ENCODE measurements around the gene PRRG3.

PRRG3 gene

DNA sequence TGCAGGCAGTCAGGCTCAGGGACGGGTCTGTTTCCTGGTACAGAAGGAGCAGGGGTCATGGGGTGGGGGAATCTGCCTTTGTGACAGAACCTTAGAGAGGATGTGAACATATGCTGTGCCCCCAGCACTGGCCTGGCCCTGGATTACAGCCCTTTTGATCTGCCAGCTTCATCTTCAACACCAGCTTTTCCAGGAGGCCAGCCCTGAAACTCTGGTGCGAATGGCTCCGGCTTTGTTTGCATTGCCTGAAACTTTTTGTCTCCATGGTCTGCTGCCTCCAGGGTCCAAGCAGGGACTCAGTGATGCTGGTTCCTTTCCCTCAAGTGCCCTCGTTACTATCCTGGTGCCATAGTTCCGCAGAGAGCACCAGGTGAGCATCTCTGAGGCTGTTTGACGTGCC is 41.4 kb downstream of the PRRG3 start:
- Histone ChIP-seq H3K4me3 (ENCODE audit: low read depth in 1 of 2, low read length in 1 of 2) (no peak overlapping the region), H3K9me3 (no peaks in the 10 kb centered on the region), H3K27ac (no peak overlapping the region), H3K36me3 (no peaks in the 10 kb centered on the region), H3K4me1 (ENCODE audit: control insufficient read depth in 1 of 2, insufficient read depth in 1 of 2, low read depth in 1 of 2, low read length in 1 of 2) (no peaks in the 10 kb centered on the region), H3K27me3 (no peaks in the 10 kb centered on the region)
- no peak for TF ChIP-seq CTCF (IDR thresholded peaks at IDR 0.05)

DNA sequence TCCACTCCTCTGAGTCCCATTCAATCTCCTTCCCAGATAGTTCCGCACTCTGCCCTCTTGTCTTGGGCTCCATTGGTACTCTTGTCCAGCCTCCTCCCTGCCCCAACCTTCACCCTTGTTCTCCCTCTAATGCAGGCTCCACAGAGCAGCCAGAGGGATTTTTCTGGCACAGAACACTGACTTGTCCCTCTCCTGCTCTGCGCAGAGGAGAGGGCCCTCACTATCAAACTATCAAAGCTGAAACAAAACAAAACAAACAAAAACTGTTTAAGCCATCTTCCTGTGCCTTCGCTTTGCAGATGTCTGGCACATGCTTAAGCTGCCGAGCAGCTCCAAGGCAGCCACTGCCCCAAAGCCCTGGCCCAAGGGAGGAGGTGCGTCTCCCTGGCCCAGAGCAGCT is 42.2 kb downstream of the PRRG3 start:
- Histone ChIP-seq H3K27ac (no peak overlapping the region), H3K4me3 (ENCODE audit: low read depth in 1 of 2, low read length in 1 of 2) (no peak overlapping the region), H3K27me3 (no peaks in the 10 kb centered on the region), H3K4me1 (ENCODE audit: control insufficient read depth in 1 of 2, insufficient read depth in 1 of 2, low read depth in 1 of 2, low read length in 1 of 2) (no peaks in the 10 kb centered on the region), H3K9me3 (no peaks in the 10 kb centered on the region), H3K36me3 (no peaks in the 10 kb centered on the region)
- no peak for TF ChIP-seq CTCF (IDR thresholded peaks at IDR 0.05)

DNA sequence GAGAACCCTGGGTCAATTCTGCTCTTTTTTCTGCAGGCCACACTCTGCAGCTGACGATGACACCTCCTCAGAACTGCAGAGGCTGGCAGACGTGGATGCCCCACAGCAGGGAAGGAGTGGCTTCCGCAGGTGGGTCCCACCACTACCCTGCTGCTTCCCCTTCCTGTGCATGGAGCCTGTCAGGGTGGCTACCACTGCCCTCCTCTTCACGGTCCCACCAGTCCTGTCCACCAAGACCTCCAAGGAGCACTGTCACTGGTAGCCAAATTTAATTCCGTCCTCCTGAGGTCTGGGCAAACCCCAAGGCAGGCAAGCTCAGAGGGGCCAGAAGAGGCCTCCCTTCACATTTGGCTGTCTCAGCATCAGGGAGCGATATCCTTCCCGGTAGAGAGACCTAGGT is 43.5 kb downstream of the PRRG3 start:
- no peaks in the 10 kb centered on the region for H3K9me3 ChIP-seq
- TF ChIP-seq CTCF (IDR thresholded peaks at IDR 0.05) = no peak
- no peak overlapping the region for H3K27ac ChIP-seq
- H3K27me3 ChIP-seq = no peaks in the 10 kb centered on the region
- H3K4me1 ChIP-seq (ENCODE audit: control insufficient read depth in 1 of 2, insufficient read depth in 1 of 2, low read depth in 1 of 2, low read length in 1 of 2) = no peaks in the 10 kb centered on the region
- no peaks in the 10 kb centered on the region for H3K36me3 ChIP-seq
- no peak overlapping the region for H3K4me3 ChIP-seq (ENCODE audit: low read depth in 1 of 2, low read length in 1 of 2)

DNA sequence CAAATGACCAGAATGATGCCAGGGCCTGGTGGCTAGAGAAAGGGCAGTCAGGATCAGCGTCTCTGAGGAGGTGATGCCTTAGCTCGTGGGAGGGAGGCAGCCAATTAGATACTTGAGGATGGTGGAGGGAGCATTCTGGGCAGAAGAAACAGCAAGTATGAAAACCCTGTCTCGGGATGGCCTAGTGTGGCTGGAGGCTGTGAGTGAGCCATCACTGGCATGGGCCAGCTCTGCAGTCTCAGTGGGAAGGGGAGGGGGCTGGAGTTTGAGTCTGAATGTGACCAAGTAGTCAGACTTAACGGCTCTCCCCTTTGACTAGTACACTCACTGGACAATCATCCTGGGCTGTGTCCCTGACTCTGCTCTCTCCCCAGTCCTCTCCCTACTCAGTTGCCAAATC is 46.3 kb downstream of the PRRG3 start:
- H3K36me3 ChIP-seq = no peaks in the 10 kb centered on the region
- no peak for TF ChIP-seq CTCF (IDR thresholded peaks at IDR 0.05)
- no peaks in the 10 kb centered on the region for H3K4me1 ChIP-seq (ENCODE audit: control insufficient read depth in 1 of 2, insufficient read depth in 1 of 2, low read depth in 1 of 2, low read length in 1 of 2)
- H3K9me3 ChIP-seq = no peaks in the 10 kb centered on the region
- H3K4me3 ChIP-seq (ENCODE audit: low read depth in 1 of 2, low read length in 1 of 2) = no peak overlapping the region
- no peaks in the 10 kb centered on the region for H3K27me3 ChIP-seq
- no peak overlapping the region for H3K27ac ChIP-seq

- Histone ChIP-seq H3K27ac (no peak overlapping the region), H3K27me3 (no peaks in the 10 kb centered on the region), H3K36me3 (no peaks in the 10 kb centered on the region), H3K9me3 (no peaks in the 10 kb centered on the region), H3K4me1 (ENCODE audit: control insufficient read depth in 1 of 2, insufficient read depth in 1 of 2, low read depth in 1 of 2, low read length in 1 of 2) (no peaks in the 10 kb centered on the region), H3K4me3 (ENCODE audit: low read depth in 1 of 2, low read length in 1 of 2) (no peak overlapping the region)
- no peak for TF ChIP-seq CTCF (IDR thresholded peaks at IDR 0.05)
Measured at GRCh38 chrX:151742311-151742710, 47.1 kb downstream of the PRRG3 start.
